ENCODE results near the gene PPIL6.

DNA sequence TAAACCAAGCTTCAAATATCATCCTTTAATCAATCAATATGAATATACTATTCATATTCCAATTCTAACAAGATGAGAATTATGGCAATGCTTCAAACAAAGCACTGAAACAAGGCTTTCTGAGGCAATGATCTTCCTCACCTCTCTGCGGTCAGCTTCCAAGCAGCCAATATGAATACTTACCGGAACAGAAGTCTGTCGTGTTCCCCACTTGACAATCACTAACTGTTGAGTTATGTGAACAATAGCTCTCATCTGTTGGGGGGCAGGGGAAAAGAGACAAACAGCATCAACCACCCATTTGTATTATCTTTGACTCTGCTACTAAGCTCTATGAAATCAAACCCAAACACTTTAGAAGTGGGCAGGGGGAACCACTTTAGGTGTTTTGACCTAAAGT, 62.7 kb downstream of the PPIL6 start:
- no peak for TF ChIP-seq POLR2A (IDR thresholded peaks at IDR 0.05; ENCODE audit: low read depth, low read length)
- no peak for TF ChIP-seq TAF1 (IDR thresholded peaks at IDR 0.05; ENCODE audit: low read depth, low read length)
- TF ChIP-seq SPI1 (IDR thresholded peaks at IDR 0.05; ENCODE audit: low read depth, low read length), result no peak
- TF ChIP-seq POLR2AphosphoS5 (IDR thresholded peaks at IDR 0.05; ENCODE audit: low read depth, low read length), result no peak
- TF ChIP-seq POU2F2 (IDR thresholded peaks at IDR 0.05; ENCODE audit: low read depth, low read length), result no peak

All from GM12891 (cell line).